ENCODE measurements around the gene ZFAND2B. TPM values are rescaled to one million over a fixed set of nuclear protein-coding genes. Genes with fewer than 3 reads are reported as not detected.

ZFAND2B gene
- total RNA-seq, 1 experiment from 2014 or later, result 31.4 TPM

- ChIA-PET CTCF (interaction anchor here (1.4 to 1.7 kb wide), 2 partner anchors 39 to 181 kb away, joined by 4 to 10 read pairs; no protein-coding TSS in a partner anchor), POLR2A (no interaction called here), RAD21 (ENCODE audit: low non-redundant PET in 1 of 2, low total read pairs in 2 of 2, uncharacterized antibody in 2 of 2, unreplicated experiment in 2 of 2) (no interaction called here)
- Histone ChIP-seq H3K9ac (ENCODE audit: low read length) (no peak overlapping the region), H3K9me3 (ENCODE audit: control insufficient read depth in 1 of 2, insufficient read depth in 1 of 2, low read depth in 1 of 2, low read length in 2 of 2) (no peaks in the 10 kb centered on the region), H3K27ac (ENCODE audit: low read depth, low read length) (no peak overlapping the region), H3K4me3 (replicated peaks in 1 of 2; ENCODE audit: low read depth in 1 of 2, low read length in 2 of 2) (no peak overlapping the region), H3K79me2 (ENCODE audit: insufficient read depth, low read length) (no peaks in the 10 kb centered on the region), H4K20me1 (ENCODE audit: insufficient read depth) (no peaks in the 10 kb centered on the region), H3K4me2 (ENCODE audit: low read length) (no peak overlapping the region), H3K36me3 (ENCODE audit: control insufficient read depth in 1 of 2, insufficient read depth in 2 of 2, low read length in 2 of 2) (peaks cover 10 to 23% of the 10 kb centered on the region in 2 experiments; a peak in 3 of 4 replicates), H3K27me3 (ENCODE audit: insufficient read depth, low read length) (no peaks in the 10 kb centered on the region), H3K4me1 (ENCODE audit: control insufficient read depth in 1 of 2, insufficient read depth in 2 of 2, low read length in 2 of 2) (peaks cover 11 to 17% of the 10 kb centered on the region in 2 experiments), H2AFZ (ENCODE audit: low read depth, low read length, poor library complexity, severe bottlenecking) (no peak overlapping the region), H3K9me2 (ENCODE audit: insufficient read depth) (no peaks in the 10 kb centered on the region)
- intact Hi-C loops (cut with micrococcal nuclease), result loop anchor here (2.0 kb wide), 2 partner anchors 40 to 50 kb away; partner anchors contain the start of genes NHEJ1 and SLC23A3
- TF ChIP-seq MAX (IDR thresholded peaks at IDR 0.05), result no peak
- TF ChIP-seq CEBPB (IDR thresholded peaks at IDR 0.05; ENCODE audit: low read depth), result no peak
- TF ChIP-seq ATF3 (IDR thresholded peaks at IDR 0.05), result no peak
- no peak for TF ChIP-seq ELF1 (IDR thresholded peaks at IDR 0.05; ENCODE audit: borderline replicate concordance, low read depth)
- no peak for TF ChIP-seq REST (IDR thresholded peaks at IDR 0.05; ENCODE audit: low read depth)
- TF ChIP-seq FOSL1 (IDR thresholded peaks at IDR 0.05; ENCODE audit: low read depth), result no peak
- TF ChIP-seq RAD21 (IDR thresholded peaks at IDR 0.05; ENCODE audit: low read depth), result no peak
- no peak for TF ChIP-seq ZNF274 (IDR thresholded peaks at IDR 0.05; ENCODE audit: low read depth, low read length)
- no peak for TF ChIP-seq YY1 (IDR thresholded peaks at IDR 0.05; ENCODE audit: extremely low read depth, insufficient replicate concordance, low read depth, low read length)
- no peak for TF ChIP-seq CBX3 (IDR thresholded peaks at IDR 0.05; ENCODE audit: low read depth)
- ATAC-seq (no peak), DNase-seq (ENCODE audit: low read depth, low spot score) (no peak)
- BruUV-seq (replicated peaks), result no TSS peak
Observed at GRCh38 chr2:219210196-219210885, 3.8 kb downstream of the ZFAND2B start.
